Measurements from ENCODE around the gene TXNDC15.
"Not testable (repeated sequence)": the region's sequence is repeated elsewhere in the genome, so short reads cannot be mapped to it uniquely, and the experiment has no call there.

TXNDC15 gene

GRCh38 chr5:134873987-134874830, at the start of gene TXNDC15:
TSS of gene TXNDC15 (plus strand) at chr5:134874371. CDS start at chr5:134874428, 57 bp downstream.
- DNase-seq = peak; percentile 42

- DNase-seq = no peak
These were observed 49.5 kb upstream of the TXNDC15 start for GRCh38 chr5:134824681-134825080.

GRCh38 chr5:134825212-134825611, 49.0 kb upstream of the TXNDC15 start:
- DNase-seq = no peak

GRCh38 chr5:134833340-134834032, 40.7 kb upstream of the TXNDC15 start:
- DNase-seq = no peak

GRCh38 chr5:134835623-134836022, 38.5 kb upstream of the TXNDC15 start:
- DNase-seq = no peak

GRCh38 chr5:134837530-134838181, 36.5 kb upstream of the TXNDC15 start:
- no peak for DNase-seq

- DNase-seq = not testable (repeated sequence)
These were observed 35.8 kb upstream of the TXNDC15 start for GRCh38 chr5:134838361-134838760.

GRCh38 chr5:134840811-134841210, 33.4 kb upstream of the TXNDC15 start:
- DNase-seq = no peak

GRCh38 chr5:134844252-134844651, 29.9 kb upstream of the TXNDC15 start:
- no peak for DNase-seq

GRCh38 chr5:134845335-134845851, 28.8 kb upstream of the TXNDC15 start:
- DNase-seq = no peak

- DNase-seq = peak; percentile 62
These were observed 28.1 kb upstream of the TXNDC15 start, which contains the start of gene C5orf24 for GRCh38 chr5:134845852-134846640. TSS of gene C5orf24 (plus strand) at chr5:134845968. CDS start at chr5:134854901, 8,933 bp downstream.

GRCh38 chr5:134846641-134846960, 27.6 kb upstream of the TXNDC15 start:
- DNase-seq = no peak

- not testable (repeated sequence) for DNase-seq
These were observed 24.7 kb upstream of the TXNDC15 start for GRCh38 chr5:134849434-134849933.

- no peak for DNase-seq
These were observed 22.8 kb upstream of the TXNDC15 start for GRCh38 chr5:134851307-134851923.

- not testable (repeated sequence) for DNase-seq
These were observed 17.7 kb upstream of the TXNDC15 start for GRCh38 chr5:134856465-134856864.

- DNase-seq = no peak
These were observed 16.8 kb upstream of the TXNDC15 start for GRCh38 chr5:134857401-134857800.

- no peak for DNase-seq
These were observed 9.5 kb upstream of the TXNDC15 start for GRCh38 chr5:134864707-134865106.

GRCh38 chr5:134873494-134873893, 677 bp upstream of the TXNDC15 start:
- no peak for DNase-seq

GRCh38 chr5:134874831-134875655, 872 bp downstream of the TXNDC15 start:
- no peak for DNase-seq

- DNase-seq = no peak
These were observed 3.0 kb downstream of the TXNDC15 start for GRCh38 chr5:134877159-134877558.

- peak; percentile 28 for DNase-seq
These were observed 4.2 kb downstream of the TXNDC15 start for GRCh38 chr5:134878403-134878802.
